Measurements from ENCODE around the gene ZFP62. TPM values are rescaled to one million over a fixed set of nuclear protein-coding genes. Genes with fewer than 3 reads are reported as not detected.
A peak's percentile ranks its signal among the peaks of the same experiment; 100 is the strongest.

Gene ZFP62
- total and polyA plus RNA-seq, 11 donors: 9.4 to 18.6 (median 13.8) TPM

DNA sequence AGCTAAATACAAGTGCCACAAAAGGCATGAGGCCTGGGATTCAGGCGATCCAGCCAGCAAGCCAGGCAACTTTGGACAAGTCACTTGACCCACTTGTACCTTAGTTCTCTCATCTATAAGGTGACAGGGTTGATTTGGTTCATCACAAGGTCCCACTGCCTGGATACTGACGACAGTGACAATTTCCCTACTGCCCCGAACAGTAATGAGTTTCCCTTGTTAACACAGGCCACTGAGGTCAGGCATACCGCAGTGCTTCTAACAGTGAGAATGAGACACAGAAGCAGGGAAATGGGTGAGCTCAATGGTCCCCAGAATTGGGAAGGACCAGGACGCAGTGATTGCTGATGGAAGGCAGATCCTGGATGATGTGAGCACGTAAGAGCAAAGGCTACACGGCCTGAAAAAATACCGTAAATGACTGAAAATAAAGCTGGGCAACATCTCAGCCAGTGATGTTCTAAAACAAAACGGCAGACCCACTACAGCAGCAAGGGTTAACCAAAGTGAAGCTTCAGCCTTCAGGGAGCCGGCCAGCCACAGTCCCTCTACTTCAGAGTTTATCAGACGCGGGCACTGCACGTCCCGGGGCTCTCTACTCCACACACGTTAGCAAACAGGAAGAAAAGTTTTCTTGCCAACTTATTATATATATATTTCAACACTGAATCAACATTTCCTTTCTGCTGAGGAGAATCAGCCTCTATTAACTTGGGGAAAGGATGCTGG lies 59.3 kb downstream of the ZFP62 start:
- peak in 1 of 5 donors; percentile 49 for DNase-seq
- Histone ChIP-seq H3K27me3 (no peaks in the 10 kb centered on the region), H3K36me3 (peaks cover 0 to 55% (median 5%) of the 10 kb centered on the region in 9 donors), H3K4me3 (peak overlapping the region; percentile 89 to 99 (median 96)), H3K4me1 (peaks cover 32 to 93% (median 71%) of the 10 kb centered on the region in 12 donors), H3K9me3 (no peaks in the 10 kb centered on the region), H3K27ac (peak overlapping the region; percentile 94 to 100 (median 99))
- intact Hi-C loops (cut with DNase I): loop anchor here in 6 of 10 donors (1.0 to 10.0 kb wide), 8 partner anchors 9 to 443 kb away; partner anchors contain the start of genes ZFP62 (in 4 of the 6), BTNL9 (in 2 of the 6) and RACK1 (in 1 of the 6)
- TF ChIP-seq POLR2A (IDR thresholded peaks at IDR 0.05): no peak
- TF ChIP-seq, protein P1, sequence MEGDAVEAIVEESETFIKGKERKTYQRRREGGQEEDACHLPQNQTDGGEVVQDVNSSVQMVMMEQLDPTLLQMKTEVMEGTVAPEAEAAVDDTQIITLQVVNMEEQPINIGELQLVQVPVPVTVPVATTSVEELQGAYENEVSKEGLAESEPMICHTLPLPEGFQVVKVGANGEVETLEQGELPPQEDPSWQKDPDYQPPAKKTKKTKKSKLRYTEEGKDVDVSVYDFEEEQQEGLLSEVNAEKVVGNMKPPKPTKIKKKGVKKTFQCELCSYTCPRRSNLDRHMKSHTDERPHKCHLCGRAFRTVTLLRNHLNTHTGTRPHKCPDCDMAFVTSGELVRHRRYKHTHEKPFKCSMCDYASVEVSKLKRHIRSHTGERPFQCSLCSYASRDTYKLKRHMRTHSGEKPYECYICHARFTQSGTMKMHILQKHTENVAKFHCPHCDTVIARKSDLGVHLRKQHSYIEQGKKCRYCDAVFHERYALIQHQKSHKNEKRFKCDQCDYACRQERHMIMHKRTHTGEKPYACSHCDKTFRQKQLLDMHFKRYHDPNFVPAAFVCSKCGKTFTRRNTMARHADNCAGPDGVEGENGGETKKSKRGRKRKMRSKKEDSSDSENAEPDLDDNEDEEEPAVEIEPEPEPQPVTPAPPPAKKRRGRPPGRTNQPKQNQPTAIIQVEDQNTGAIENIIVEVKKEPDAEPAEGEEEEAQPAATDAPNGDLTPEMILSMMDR (IDR thresholded peaks at IDR 0.05): no peak
- WGBS, 4 donors: 8 to 15% (median 9%) methylated on average over 15 of the region's 15 CpGs
- ATAC-seq: peak; percentile 1 to 12 (median 6)

DNA sequence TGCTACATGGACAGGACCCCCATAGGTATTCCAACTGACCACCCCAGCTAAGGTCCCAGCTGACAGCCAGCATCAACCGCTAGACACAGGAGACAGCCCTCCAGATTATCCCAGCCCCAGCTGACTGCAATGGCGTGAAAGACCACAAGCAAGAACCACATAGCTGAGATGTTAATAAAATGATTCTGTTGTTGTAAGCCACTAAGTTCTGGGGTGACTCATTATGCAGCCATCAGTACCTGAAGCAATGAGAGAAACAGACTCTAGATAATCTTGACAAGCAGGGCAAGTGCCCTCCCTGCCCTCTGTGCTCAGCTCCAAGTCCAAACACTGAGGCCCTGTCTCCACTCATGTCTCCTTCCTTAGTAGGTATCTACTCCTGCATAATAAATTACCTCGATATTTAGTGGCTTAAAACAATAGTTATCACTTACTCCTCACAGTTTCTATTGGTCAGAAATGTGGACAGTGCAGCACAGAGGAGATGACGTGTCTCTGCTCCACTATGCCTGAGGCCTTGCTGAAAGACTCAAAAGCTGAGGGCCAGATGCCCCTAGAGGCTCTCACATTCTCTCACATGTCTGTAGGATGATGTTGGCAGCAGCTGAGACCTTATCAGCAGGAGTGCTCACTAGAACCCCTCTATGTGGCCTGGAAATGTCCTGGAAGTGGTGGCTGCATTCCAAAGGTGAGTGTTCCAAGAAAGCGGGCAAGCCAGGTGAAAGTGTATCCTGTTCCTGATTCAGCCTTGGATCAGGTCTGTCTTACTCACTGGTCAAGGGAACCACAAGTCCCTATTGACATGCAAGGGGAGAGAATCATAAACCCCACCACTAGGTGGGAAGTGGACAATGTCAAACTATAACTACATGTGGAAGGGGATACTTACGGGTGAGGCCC lies 60.9 kb downstream of the ZFP62 start:
- Histone ChIP-seq H3K36me3 (peaks cover 0 to 60% (median 9%) of the 10 kb centered on the region in 9 donors), H3K27me3 (no peaks in the 10 kb centered on the region), H3K27ac (peak overlapping the region in 9 of 12 donors; percentile 1 to 100 (median 97)), H3K9me3 (no peaks in the 10 kb centered on the region), H3K4me3 (peak overlapping the region in 10 of 12 donors; percentile 13 to 99 (median 93)), H3K4me1 (peaks cover 32 to 94% (median 76%) of the 10 kb centered on the region in 12 donors)
- WGBS, 4 donors: 46 to 60% (median 52%) methylated on average over 6 of the region's 6 CpGs
- DNase-seq (peak in 1 of 5 donors; percentile 15), ATAC-seq (no peak)
- intact Hi-C loops (cut with DNase I): loop anchor here in 6 of 10 donors (5.0 to 10.0 kb wide), 5 partner anchors 62 to 445 kb away; partner anchors contain the start of genes ZFP62 (in 3 of the 6), BTNL9 (in 2 of the 6) and RACK1 (in 1 of the 6)
- TF ChIP-seq, protein P1 (IDR thresholded peaks at IDR 0.05): peak in 3 of 12 donors; percentile 8 to 19 (median 12)
- no peak for TF ChIP-seq POLR2A (IDR thresholded peaks at IDR 0.05)

DNA sequence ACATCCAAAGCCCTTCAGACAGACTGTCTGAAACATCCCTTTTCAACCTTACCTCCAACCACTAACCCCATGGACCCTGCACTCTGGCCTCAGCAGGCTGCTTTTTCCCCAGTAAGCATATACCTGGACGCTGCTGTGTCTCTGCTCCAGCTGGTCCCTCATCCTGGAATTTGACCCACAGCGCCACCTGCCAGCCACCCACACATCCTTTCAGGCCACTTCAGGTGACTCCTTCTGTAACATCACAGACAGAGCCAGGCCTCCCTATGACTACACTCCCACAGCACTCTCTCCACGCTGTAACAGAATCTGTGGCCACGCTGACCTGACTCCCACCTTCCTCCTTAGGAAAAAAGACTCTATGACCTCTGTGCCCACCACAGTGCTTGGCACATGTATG lies 61.9 kb downstream of the ZFP62 start:
- Histone ChIP-seq H3K4me1 (peaks cover 32 to 91% (median 73%) of the 10 kb centered on the region in 12 donors), H3K9me3 (no peaks in the 10 kb centered on the region), H3K27ac (peak overlapping the region in 1 of 12 donors; percentile 99), H3K4me3 (peak overlapping the region in 6 of 12 donors; percentile 3 to 99 (median 6)), H3K36me3 (peaks cover 0 to 69% (median 17%) of the 10 kb centered on the region in 9 donors), H3K27me3 (no peaks in the 10 kb centered on the region)
- TF ChIP-seq, protein P1 (IDR thresholded peaks at IDR 0.05): peak in 7 of 12 donors; percentile 7 to 40 (median 19)
- no peak for TF ChIP-seq POLR2A (IDR thresholded peaks at IDR 0.05)
- intact Hi-C loops (cut with DNase I): loop anchor here in 1 of 10 donors (10.0 kb wide), 1 partner anchor 386 kb away; no protein-coding TSS in a partner anchor
- DNase-seq (no peak), ATAC-seq (no peak)
- 62 to 74% (median 68%) methylated on average over 4 of the region's 4 CpGs for WGBS, 4 donors
